Measurements from ENCODE around the gene CHCHD4. TPM values are rescaled to one million over a fixed set of nuclear protein-coding genes. Genes with fewer than 3 reads are reported as not detected.

CHCHD4 gene
- total and polyA plus RNA-seq, 2 of the 8 experiments (the other 6 are each of a cell fraction or from before 2014, with no cell fraction given): 15.0 to 22.3 TPM

DNA sequence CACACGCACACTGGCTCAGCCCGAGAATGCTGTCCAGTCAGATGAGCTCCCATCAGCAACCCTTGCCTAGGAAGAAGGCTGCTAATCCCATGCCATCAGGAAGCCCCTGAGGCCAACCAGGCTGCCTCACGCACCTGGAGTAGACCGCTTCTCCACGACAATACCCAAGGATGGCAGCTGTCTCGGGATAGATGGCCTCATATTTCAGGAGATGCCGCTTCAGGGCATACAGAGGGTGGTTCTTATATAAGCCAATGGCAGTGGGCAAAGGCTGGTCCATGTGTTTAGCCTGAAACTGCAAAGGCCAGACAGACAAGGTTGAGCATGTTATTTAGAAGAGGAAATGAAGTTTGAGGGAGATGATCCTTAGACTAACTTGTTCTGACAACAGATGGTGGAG is 31.5 kb upstream of the CHCHD4 start (continued):
- TF ChIP-seq ZNF274 (IDR thresholded peaks at IDR 0.05; ENCODE audit: borderline replicate concordance, extremely low read depth, low read length): no peak
- TF ChIP-seq MAFK (IDR thresholded peaks at IDR 0.05; ENCODE audit: low read depth, low read length): no peak

All from H1 (cell line).